CD4-positive, alpha-beta T cell (primary cell): ENCODE results near the gene KRT15. TPM values are rescaled to one million over a fixed set of nuclear protein-coding genes. Genes with fewer than 3 reads are reported as not detected.
"Not testable (repeated sequence)": the region's sequence is repeated elsewhere in the genome, so short reads cannot be mapped to it uniquely, and the experiment has no call there.

ENCODE experiments used
- ATAC-seq: fragments of 200-7000 bp; cut with Tn5 transposase; one replicate; pipeline ENCODE4 v1.10.0; 2022; ENCODE audit warnings: mild to moderate bottlenecking; ENCODE audit not compliant: poor library complexity
- CTCF ChIA-PET: fragments of 350-600 bp; sonication (Branson Sonifier 250); formaldehyde crosslinking; loops from one replicate; lab custom pipeline; 2021; ENCODE audit warnings: antibody characterized with exemption, inconsistent platforms; lab: Charles Lee
- POLR2A ChIA-PET: fragments of 350-600 bp; sonication (Branson Sonifier 250); formaldehyde crosslinking; loops from one replicate; lab custom pipeline; 2021; ENCODE audit warnings: antibody characterized with exemption, inconsistent platforms; lab: Charles Lee
- DNase-seq, 14 experiments: peaks; one replicate each; pipeline ENCODE4 v3.0.0-alpha.2; 2013 to 2020; ENCODE audit warnings: mixed read lengths in 2 of 14
- H3K27ac ChIP-seq, 2 donors: one replicate each; pipeline versions ENCODE4 v1.5.1 to v1.7.0; 2013; ENCODE audit warnings: low read length in 2 of 2, low read depth in 1 of 2, mild to moderate bottlenecking in 1 of 2
- H3K27me3 ChIP-seq, 2 experiments: 1 replicate in 1 of 2; 2 replicates in 1 of 2; pipeline versions ENCODE4 v1.6.1 to v1.7.0; 2013; ENCODE audit warnings: low read length in 2 of 2, control low read depth in 1 of 2, mild to moderate bottlenecking in 1 of 2, moderate library complexity in 1 of 2; ENCODE audit not compliant: insufficient read depth in 2 of 2, control insufficient read depth in 1 of 2
- H3K36me3 ChIP-seq: one replicate; pipeline ENCODE4 v1.6.1; 2013; ENCODE audit warnings: low read length, control low read depth; ENCODE audit not compliant: insufficient read depth
- H3K4me1 ChIP-seq: one replicate; pipeline ENCODE4 v1.6.1; 2013; ENCODE audit warnings: low read length, control low read depth; ENCODE audit not compliant: insufficient read depth
- H3K4me3 ChIP-seq: one replicate; pipeline ENCODE4 v1.5.1; 2013; ENCODE audit warnings: mild to moderate bottlenecking, low read length, moderate library complexity
- H3K9me3 ChIP-seq, 2 experiments: 1 replicate in 1 of 2; 2 replicates in 1 of 2; pipeline versions ENCODE4 v1.6.1 to v1.7.0; 2013; ENCODE audit warnings: low read length in 2 of 2, mild to moderate bottlenecking in 2 of 2, control low read depth in 1 of 2, moderate library complexity in 1 of 2; ENCODE audit not compliant: control insufficient read depth in 1 of 2, insufficient read depth in 1 of 2
- H3K27ac Mint-ChIP-seq: one replicate; pipeline ENCODE4 v1.8.0; 2020; ENCODE audit warnings: mixed read lengths
- H3K27me3 Mint-ChIP-seq: one replicate; pipeline ENCODE4 v1.8.0; 2021; ENCODE audit warnings: mixed read lengths
- H3K36me3 Mint-ChIP-seq: one replicate; pipeline ENCODE4 v1.8.0; 2021; ENCODE audit warnings: low read depth, mixed read lengths
- H3K4me1 Mint-ChIP-seq: one replicate; pipeline ENCODE4 v1.8.0; 2021; ENCODE audit warnings: low read depth, mixed read lengths
- H3K4me3 Mint-ChIP-seq: one replicate; pipeline ENCODE4 v1.8.0; 2020; ENCODE audit warnings: mild to moderate bottlenecking, mixed read lengths
- H3K9me3 Mint-ChIP-seq: one replicate; pipeline ENCODE4 v1.8.0; 2020; ENCODE audit warnings: mixed read lengths
- intact Hi-C, 2 experiments: fragments of 100-400 bp; cut with DNase I in 1 of 2; cut with micrococcal nuclease in 1 of 2; formaldehyde crosslinking; loops; one replicate each; pipeline versions ENCODE4 v1.15.1 to v1.9.0; 2023 to 2025; cut with DNase I, micrococcal nuclease
- total RNA-seq, 174 experiments: library from RNA in 2 of 174; stranded (reverse) in 2 of 174; gene quantifications; one replicate each; pipeline ENCODE4 v1.2.3 and lab custom pipeline; 2021 to 2026
- TF ChIP-seq, protein P1 (sequence below): fragments of 200-600 bp; IDR thresholded peaks from one replicate; pipeline ENCODE4 v1.8.0; 2022; ENCODE audit warnings: antibody characterized with exemption, mild to moderate bottlenecking

Gene KRT15
- total RNA-seq, 2 experiments from 2014 or later, result not detected

- H3K4me3 Mint-ChIP-seq, result no peak overlapping the region
- intact Hi-C loops, result loop anchor here (5.0 to 10.0 kb wide), 5 partner anchors 209 to 741 kb away; partner anchors contain the start of gene KRTAP4-12 (in 1 of the 2)
- no peak overlapping the region for H3K27ac ChIP-seq
- no peaks in the 10 kb centered on the region for H3K27me3 ChIP-seq
- peaks cover 0 to 3% of the 10 kb centered on the region in 2 experiments for H3K9me3 ChIP-seq
- H3K4me3 ChIP-seq, result no peak overlapping the region
- CTCF ChIA-PET, result interaction anchor here (0.7 kb wide), 1 partner anchor 35 kb away, joined by 3 read pairs; no protein-coding TSS in a partner anchor
- peaks cover 5% of the 10 kb centered on the region for H3K27me3 Mint-ChIP-seq
- DNase-seq, result no peak
- POLR2A ChIA-PET, result no interaction called here
- TF ChIP-seq, protein P1, sequence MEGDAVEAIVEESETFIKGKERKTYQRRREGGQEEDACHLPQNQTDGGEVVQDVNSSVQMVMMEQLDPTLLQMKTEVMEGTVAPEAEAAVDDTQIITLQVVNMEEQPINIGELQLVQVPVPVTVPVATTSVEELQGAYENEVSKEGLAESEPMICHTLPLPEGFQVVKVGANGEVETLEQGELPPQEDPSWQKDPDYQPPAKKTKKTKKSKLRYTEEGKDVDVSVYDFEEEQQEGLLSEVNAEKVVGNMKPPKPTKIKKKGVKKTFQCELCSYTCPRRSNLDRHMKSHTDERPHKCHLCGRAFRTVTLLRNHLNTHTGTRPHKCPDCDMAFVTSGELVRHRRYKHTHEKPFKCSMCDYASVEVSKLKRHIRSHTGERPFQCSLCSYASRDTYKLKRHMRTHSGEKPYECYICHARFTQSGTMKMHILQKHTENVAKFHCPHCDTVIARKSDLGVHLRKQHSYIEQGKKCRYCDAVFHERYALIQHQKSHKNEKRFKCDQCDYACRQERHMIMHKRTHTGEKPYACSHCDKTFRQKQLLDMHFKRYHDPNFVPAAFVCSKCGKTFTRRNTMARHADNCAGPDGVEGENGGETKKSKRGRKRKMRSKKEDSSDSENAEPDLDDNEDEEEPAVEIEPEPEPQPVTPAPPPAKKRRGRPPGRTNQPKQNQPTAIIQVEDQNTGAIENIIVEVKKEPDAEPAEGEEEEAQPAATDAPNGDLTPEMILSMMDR, result no peak
- peaks cover 23% of the 10 kb centered on the region for H3K4me1 ChIP-seq
- no peaks in the 10 kb centered on the region for H3K36me3 Mint-ChIP-seq
- peaks cover 9% of the 10 kb centered on the region for H3K4me1 Mint-ChIP-seq
- no peak overlapping the region for H3K27ac Mint-ChIP-seq
- H3K9me3 Mint-ChIP-seq, result no peaks in the 10 kb centered on the region
- H3K36me3 ChIP-seq, result no peaks in the 10 kb centered on the region
- no peak for ATAC-seq
Observed at GRCh38 chr17:41545829-41546410, 27.2 kb upstream of the KRT15 start.

GRCh38 chr17:41544935-41545334 is 26.2 kb upstream of the KRT15 start:
- Mint-ChIP-seq H3K36me3 (no peaks in the 10 kb centered on the region), H3K27me3 (peaks cover 5% of the 10 kb centered on the region), H3K9me3 (no peaks in the 10 kb centered on the region), H3K27ac (no peak overlapping the region), H3K4me3 (no peak overlapping the region), H3K4me1 (peaks cover 9% of the 10 kb centered on the region)
- peaks cover 23% of the 10 kb centered on the region for H3K4me1 ChIP-seq
- no peaks in the 10 kb centered on the region for H3K27me3 ChIP-seq
- no peaks in the 10 kb centered on the region for H3K36me3 ChIP-seq
- ChIA-PET CTCF (no interaction called here), POLR2A (no interaction called here)
- H3K9me3 ChIP-seq, result peaks cover 0 to 3% of the 10 kb centered on the region in 2 experiments
- no peak overlapping the region for H3K27ac ChIP-seq
- intact Hi-C loops, result loop anchor here (5.0 to 10.0 kb wide), 5 partner anchors 208 to 740 kb away; partner anchors contain the start of gene KRTAP4-12 (in 1 of the 2)
- ATAC-seq, result no peak
- TF ChIP-seq, protein P1, result no peak
- no peak for DNase-seq
- H3K4me3 ChIP-seq, result no peak overlapping the region

DNA sequence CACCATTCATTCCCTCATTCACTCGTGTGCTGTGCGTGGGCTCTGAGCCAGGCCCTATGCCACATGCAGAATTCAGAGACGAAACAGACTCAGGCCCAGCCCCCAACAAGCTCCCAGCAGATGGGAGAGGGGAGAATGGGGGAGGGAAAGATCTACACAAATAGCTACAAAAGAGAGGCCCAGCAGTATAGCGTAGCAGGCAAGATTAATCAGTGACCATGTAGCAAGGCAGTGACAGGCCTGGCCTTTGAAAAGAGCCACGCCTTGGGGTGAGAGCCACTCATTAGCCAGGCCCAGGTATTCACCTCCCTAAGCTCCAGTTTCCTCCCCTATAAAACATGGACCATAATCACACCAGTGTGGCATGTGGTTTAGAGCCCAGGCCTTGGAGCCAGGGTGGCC is 25.8 kb upstream of the KRT15 start:
- ATAC-seq, result no peak

DNA sequence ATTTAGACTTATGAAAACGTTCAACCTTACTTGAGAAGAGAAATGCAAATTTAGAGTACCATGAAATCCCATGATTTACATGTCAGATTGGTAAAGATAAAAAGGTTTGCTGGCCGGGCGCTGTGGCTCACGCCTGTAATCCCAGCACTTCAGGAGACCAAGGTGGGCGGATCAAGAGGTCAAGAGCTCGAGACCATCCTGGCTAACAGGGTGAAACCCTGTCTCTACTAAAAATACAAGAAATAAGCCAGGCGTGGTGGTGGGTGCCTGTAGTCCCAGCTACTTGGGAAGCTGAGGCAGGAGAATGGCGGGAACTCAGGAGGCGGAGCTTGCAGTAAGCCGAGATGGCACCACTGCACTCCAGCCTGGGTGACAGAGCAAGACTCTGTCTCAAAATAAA is 24.1 kb upstream of the KRT15 start:
- DNase-seq, H3K36me3 Mint-ChIP-seq, POLR2A ChIA-PET, H3K27ac ChIP-seq, H3K4me1 ChIP-seq, H3K9me3 ChIP-seq, H3K27me3 Mint-ChIP-seq, H3K27ac Mint-ChIP-seq, ATAC-seq, H3K4me3 Mint-ChIP-seq, H3K9me3 Mint-ChIP-seq, H3K27me3 ChIP-seq, H3K4me3 ChIP-seq, H3K4me1 Mint-ChIP-seq, CTCF ChIA-PET, H3K36me3 ChIP-seq: not testable (repeated sequence)
- intact Hi-C loops, result loop anchor here in 1 of 2 experiments (10.0 kb wide), 1 partner anchor 738 kb away; no protein-coding TSS in a partner anchor

More for the DNA sequence above, 25.8 kb upstream of the KRT15 start:
- no peaks in the 10 kb centered on the region for H3K27me3 ChIP-seq
- ChIA-PET CTCF (no interaction called here), POLR2A (no interaction called here)
- H3K27ac ChIP-seq, result no peak overlapping the region
- Mint-ChIP-seq H3K4me3 (no peak overlapping the region), H3K9me3 (no peaks in the 10 kb centered on the region), H3K27ac (no peak overlapping the region), H3K36me3 (no peaks in the 10 kb centered on the region), H3K4me1 (peaks cover 8% of the 10 kb centered on the region), H3K27me3 (peaks cover 5% of the 10 kb centered on the region)
- TF ChIP-seq, protein P1, result no peak
- H3K9me3 ChIP-seq, result peaks cover 0 to 3% of the 10 kb centered on the region in 2 experiments
- H3K4me1 ChIP-seq, result peaks cover 19% of the 10 kb centered on the region
- intact Hi-C loops, result loop anchor here in 1 of 2 experiments (10.0 kb wide), 1 partner anchor 740 kb away; no protein-coding TSS in a partner anchor
- H3K36me3 ChIP-seq, result no peaks in the 10 kb centered on the region
- no peak for DNase-seq
- no peak overlapping the region for H3K4me3 ChIP-seq
